ENCODE data around the gene UHMK1.
A peak's percentile ranks its signal among the peaks of the same experiment; 100 is the strongest.
"Not testable (repeated sequence)": the region's sequence is repeated elsewhere in the genome, so short reads cannot be mapped to it uniquely, and the experiment has no call there.

Gene UHMK1

GRCh38 chr1:162497723-162498495 lies at the start of gene UHMK1:
Gene UHMK1, plus strand, starts transcription at chr1:162497818. Its CDS starts 183 bp downstream, at chr1:162498001.
- peak; percentile 83 for DNase-seq (ENCODE audit: low read depth)

GRCh38 chr1:162454361-162454760 lies 43.3 kb upstream of the UHMK1 start:
- DNase-seq (ENCODE audit: low read depth): not testable (repeated sequence)

- DNase-seq (ENCODE audit: low read depth): no peak
Observed at GRCh38 chr1:162456323-162456722, 41.3 kb upstream of the UHMK1 start.

- DNase-seq (ENCODE audit: low read depth): no peak
Observed at GRCh38 chr1:162458236-162458635, 39.4 kb upstream of the UHMK1 start.

- DNase-seq (ENCODE audit: low read depth): not testable (repeated sequence)
Observed at GRCh38 chr1:162462425-162462824, 35.2 kb upstream of the UHMK1 start.

- DNase-seq (ENCODE audit: low read depth): no peak
Observed at GRCh38 chr1:162463021-162463420, 34.6 kb upstream of the UHMK1 start.

- no peak for DNase-seq (ENCODE audit: low read depth)
Observed at GRCh38 chr1:162466797-162467196, 30.8 kb upstream of the UHMK1 start.

GRCh38 chr1:162470216-162470615 lies 27.4 kb upstream of the UHMK1 start:
- DNase-seq (ENCODE audit: low read depth): no peak

- no peak for DNase-seq (ENCODE audit: low read depth)
Observed at GRCh38 chr1:162471290-162471853, 26.2 kb upstream of the UHMK1 start.

GRCh38 chr1:162475089-162475488 lies 22.5 kb upstream of the UHMK1 start:
- DNase-seq (ENCODE audit: low read depth): no peak

- DNase-seq (ENCODE audit: low read depth): no peak
Observed at GRCh38 chr1:162475539-162476185, 22.0 kb upstream of the UHMK1 start.

- DNase-seq (ENCODE audit: low read depth): no peak
Observed at GRCh38 chr1:162476620-162477019, 21.0 kb upstream of the UHMK1 start.

- DNase-seq (ENCODE audit: low read depth): no peak
Observed at GRCh38 chr1:162485236-162485635, 12.4 kb upstream of the UHMK1 start.

- no peak for DNase-seq (ENCODE audit: low read depth)
Observed at GRCh38 chr1:162487241-162487640, 10.4 kb upstream of the UHMK1 start.

- DNase-seq (ENCODE audit: low read depth): no peak
Observed at GRCh38 chr1:162488219-162488618, 9.4 kb upstream of the UHMK1 start.

GRCh38 chr1:162495531-162496233 lies 1.9 kb upstream of the UHMK1 start:
- DNase-seq (ENCODE audit: low read depth): not testable (repeated sequence)

GRCh38 chr1:162497104-162497722 lies 405 bp upstream of the UHMK1 start:
- DNase-seq (ENCODE audit: low read depth): no peak

- DNase-seq (ENCODE audit: low read depth): no peak
Observed at GRCh38 chr1:162498496-162498810, 835 bp downstream of the UHMK1 start.

- DNase-seq (ENCODE audit: low read depth): no peak
Observed at GRCh38 chr1:162500805-162501204, 3.2 kb downstream of the UHMK1 start.

- no peak for DNase-seq (ENCODE audit: low read depth)
Observed at GRCh38 chr1:162502077-162502476, 4.5 kb downstream of the UHMK1 start.

- no peak for DNase-seq (ENCODE audit: low read depth)
Observed at GRCh38 chr1:162502928-162503327, 5.3 kb downstream of the UHMK1 start.

GRCh38 chr1:162527314-162527713 lies 29.7 kb downstream of the UHMK1 start:
- no peak for DNase-seq (ENCODE audit: low read depth)
